ENCODE results near the gene PGAP3.

Gene PGAP3

GRCh38 chr17:39660011-39660360 lies 27.9 kb downstream of the PGAP3 start:
- TF ChIP-seq, protein P1, sequence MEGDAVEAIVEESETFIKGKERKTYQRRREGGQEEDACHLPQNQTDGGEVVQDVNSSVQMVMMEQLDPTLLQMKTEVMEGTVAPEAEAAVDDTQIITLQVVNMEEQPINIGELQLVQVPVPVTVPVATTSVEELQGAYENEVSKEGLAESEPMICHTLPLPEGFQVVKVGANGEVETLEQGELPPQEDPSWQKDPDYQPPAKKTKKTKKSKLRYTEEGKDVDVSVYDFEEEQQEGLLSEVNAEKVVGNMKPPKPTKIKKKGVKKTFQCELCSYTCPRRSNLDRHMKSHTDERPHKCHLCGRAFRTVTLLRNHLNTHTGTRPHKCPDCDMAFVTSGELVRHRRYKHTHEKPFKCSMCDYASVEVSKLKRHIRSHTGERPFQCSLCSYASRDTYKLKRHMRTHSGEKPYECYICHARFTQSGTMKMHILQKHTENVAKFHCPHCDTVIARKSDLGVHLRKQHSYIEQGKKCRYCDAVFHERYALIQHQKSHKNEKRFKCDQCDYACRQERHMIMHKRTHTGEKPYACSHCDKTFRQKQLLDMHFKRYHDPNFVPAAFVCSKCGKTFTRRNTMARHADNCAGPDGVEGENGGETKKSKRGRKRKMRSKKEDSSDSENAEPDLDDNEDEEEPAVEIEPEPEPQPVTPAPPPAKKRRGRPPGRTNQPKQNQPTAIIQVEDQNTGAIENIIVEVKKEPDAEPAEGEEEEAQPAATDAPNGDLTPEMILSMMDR (IDR thresholded peaks at IDR 0.05; ENCODE audit: control insufficient read depth, insufficient read depth, low read depth, low read length, missing control alignments): no peak
- DNase-seq (ENCODE audit: low read depth): no peak
- no peak overlapping the region for H3K4me3 ChIP-seq (ENCODE audit: control insufficient read depth, low read depth, low read length)

- DNase-seq (ENCODE audit: low read depth): no peak
- H3K4me3 ChIP-seq (ENCODE audit: control insufficient read depth, low read depth, low read length): no peak overlapping the region
- TF ChIP-seq, protein P1 (IDR thresholded peaks at IDR 0.05; ENCODE audit: control insufficient read depth, insufficient read depth, low read depth, low read length, missing control alignments): no peak
Observed at GRCh38 chr17:39659279-39660010, 28.4 kb downstream of the PGAP3 start.

DNA sequence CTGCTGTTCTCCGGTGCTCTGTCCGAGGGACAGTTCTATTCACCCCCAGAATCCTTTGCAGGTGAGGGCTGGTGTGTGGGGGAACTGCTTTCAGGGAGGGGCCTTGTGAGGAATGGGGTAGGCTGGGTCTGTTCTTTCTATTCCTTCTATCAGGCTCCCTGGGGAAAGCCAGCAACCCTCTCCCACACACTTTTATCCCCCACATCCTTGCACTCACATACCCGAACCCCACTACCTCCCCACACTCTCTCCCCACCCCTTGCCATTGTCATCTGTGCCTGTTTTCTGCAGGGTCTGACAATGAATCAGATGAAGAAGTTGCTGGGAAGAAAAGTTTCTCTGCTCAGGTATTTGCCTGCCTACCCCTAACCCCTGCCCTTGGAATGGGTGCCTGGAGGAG lies 29.1 kb downstream of the PGAP3 start:
- TF ChIP-seq, protein P1 (IDR thresholded peaks at IDR 0.05; ENCODE audit: control insufficient read depth, insufficient read depth, low read depth, low read length, missing control alignments): no peak
- H3K4me3 ChIP-seq (ENCODE audit: control insufficient read depth, low read depth, low read length): no peak overlapping the region
- no peak for DNase-seq (ENCODE audit: low read depth)

DNA sequence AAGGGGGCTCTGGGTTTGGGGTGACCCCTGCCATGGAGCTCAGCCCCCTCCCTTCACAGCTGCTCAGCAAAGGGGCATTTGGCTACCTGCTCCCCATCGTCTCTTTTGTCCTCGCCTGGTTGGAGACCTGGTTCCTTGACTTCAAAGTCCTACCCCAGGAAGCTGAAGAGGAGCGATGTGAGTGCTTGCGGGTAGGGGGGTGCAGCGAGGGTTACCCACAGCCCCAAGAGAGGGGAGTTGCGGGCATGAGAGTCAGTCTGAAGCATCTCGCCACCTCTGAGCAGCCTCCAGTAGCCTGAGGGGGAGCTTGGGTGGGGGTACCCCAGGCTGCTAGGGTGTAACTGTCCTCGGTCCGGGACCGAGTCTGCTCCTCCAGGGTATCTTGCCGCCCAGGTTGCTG lies 29.5 kb downstream of the PGAP3 start:
- DNase-seq (ENCODE audit: low read depth): no peak
- H3K4me3 ChIP-seq (ENCODE audit: control insufficient read depth, low read depth, low read length): no peak overlapping the region
- TF ChIP-seq, protein P1 (IDR thresholded peaks at IDR 0.05; ENCODE audit: control insufficient read depth, insufficient read depth, low read depth, low read length, missing control alignments): no peak

DNA sequence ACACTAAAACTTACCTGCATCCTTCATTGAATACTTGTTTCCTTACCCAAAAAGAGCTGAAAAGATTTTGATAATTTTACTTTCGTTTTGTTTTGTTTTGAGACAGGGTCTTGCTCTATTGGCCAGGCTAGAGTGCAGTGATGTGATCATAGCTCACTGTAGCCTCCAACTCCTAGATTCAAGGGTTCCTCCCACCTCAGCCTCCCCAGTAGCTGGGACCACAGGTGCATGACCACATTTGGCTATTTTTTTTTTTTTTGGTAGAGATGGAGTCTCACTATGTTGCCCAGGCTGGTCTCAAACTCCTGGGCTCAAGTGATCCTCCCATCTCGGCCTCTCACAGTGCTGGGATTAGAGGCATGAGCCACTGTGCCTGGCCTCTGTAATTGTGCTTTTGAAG lies 32.8 kb downstream of the PGAP3 start:
- DNase-seq (ENCODE audit: low read depth): no peak
- H3K4me3 ChIP-seq (ENCODE audit: control insufficient read depth, low read depth, low read length): no peak overlapping the region
- TF ChIP-seq, protein P1 (IDR thresholded peaks at IDR 0.05; ENCODE audit: control insufficient read depth, insufficient read depth, low read depth, low read length, missing control alignments): no peak

- DNase-seq (ENCODE audit: low read depth): no peak
- TF ChIP-seq, protein P1 (IDR thresholded peaks at IDR 0.05; ENCODE audit: control insufficient read depth, insufficient read depth, low read depth, low read length, missing control alignments): peak; percentile 91
Observed at GRCh38 chr17:39653662-39654331, 34.1 kb downstream of the PGAP3 start.

More at GRCh38 chr17:39653662-39654331, 34.1 kb downstream of the PGAP3 start:
- no peak overlapping the region for H3K4me3 ChIP-seq (ENCODE audit: control insufficient read depth, low read depth, low read length)
